Measurements from ENCODE around the gene SUFU.

Gene SUFU

DNA sequence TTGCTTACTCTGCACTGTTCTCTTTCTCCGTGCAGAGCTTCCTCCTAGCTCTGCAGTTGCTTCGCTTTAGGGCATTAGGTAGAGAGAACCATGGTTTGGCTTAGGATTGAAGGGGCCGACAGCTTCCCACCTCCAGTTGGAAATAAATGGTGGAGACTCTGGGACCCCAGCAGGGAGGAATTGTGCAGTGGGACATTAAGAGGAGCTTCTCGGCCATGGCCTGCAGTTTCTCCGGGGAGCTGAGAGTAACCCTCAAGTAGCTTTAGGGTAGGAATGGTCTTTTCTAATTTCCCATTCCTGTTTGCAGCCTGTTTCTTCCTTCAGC is 1.2 kb downstream of the SUFU start:
- TF ChIP-seq, protein P1, sequence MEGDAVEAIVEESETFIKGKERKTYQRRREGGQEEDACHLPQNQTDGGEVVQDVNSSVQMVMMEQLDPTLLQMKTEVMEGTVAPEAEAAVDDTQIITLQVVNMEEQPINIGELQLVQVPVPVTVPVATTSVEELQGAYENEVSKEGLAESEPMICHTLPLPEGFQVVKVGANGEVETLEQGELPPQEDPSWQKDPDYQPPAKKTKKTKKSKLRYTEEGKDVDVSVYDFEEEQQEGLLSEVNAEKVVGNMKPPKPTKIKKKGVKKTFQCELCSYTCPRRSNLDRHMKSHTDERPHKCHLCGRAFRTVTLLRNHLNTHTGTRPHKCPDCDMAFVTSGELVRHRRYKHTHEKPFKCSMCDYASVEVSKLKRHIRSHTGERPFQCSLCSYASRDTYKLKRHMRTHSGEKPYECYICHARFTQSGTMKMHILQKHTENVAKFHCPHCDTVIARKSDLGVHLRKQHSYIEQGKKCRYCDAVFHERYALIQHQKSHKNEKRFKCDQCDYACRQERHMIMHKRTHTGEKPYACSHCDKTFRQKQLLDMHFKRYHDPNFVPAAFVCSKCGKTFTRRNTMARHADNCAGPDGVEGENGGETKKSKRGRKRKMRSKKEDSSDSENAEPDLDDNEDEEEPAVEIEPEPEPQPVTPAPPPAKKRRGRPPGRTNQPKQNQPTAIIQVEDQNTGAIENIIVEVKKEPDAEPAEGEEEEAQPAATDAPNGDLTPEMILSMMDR (IDR thresholded peaks at IDR 0.05) = no peak
- no peak for DNase-seq (ENCODE audit: low spot score)
- H3K27ac ChIP-seq = peak overlapping the region; percentile 64 to 91
- H3K4me3 ChIP-seq = peak overlapping the region; percentile 89

DNA sequence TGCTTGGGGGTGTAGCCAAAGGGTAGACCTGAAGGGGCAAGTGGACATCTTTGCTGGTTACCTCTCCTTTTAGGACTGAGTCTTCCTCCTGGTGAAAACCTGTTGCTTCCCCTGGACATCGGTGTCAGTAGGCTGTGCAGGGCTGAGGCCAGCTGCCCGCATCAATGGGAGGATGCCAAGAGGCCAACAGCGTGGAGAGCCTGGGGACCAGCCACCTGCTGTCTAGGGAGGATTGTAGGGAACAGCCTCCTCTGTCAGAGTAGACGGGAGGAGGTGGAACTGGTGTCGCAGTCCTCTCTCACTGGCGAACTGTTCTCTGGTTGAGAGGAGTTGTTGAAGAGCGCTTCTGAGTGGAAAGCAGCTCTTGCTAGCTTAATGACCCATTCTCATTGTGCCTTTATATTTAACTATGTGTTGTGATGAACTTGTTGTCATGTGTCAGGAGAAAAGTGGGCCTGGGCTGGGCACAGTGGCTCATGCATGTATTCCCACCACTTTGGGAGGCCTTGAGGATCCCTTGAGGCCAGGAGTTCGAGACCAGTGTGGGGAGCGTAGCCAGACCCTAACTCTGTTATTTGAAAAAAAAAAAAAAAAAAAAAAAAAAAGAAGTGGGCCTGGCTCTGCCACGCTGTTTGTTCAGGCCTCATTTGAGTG is 1.8 kb downstream of the SUFU start:
- H3K4me3 ChIP-seq = peak overlapping the region; percentile 89
- peak; percentile 79 for DNase-seq (ENCODE audit: low spot score)
- peak overlapping the region in 1 of 2 donors; percentile 91 for H3K27ac ChIP-seq
- TF ChIP-seq, protein P1 (IDR thresholded peaks at IDR 0.05) = no peak

DNA sequence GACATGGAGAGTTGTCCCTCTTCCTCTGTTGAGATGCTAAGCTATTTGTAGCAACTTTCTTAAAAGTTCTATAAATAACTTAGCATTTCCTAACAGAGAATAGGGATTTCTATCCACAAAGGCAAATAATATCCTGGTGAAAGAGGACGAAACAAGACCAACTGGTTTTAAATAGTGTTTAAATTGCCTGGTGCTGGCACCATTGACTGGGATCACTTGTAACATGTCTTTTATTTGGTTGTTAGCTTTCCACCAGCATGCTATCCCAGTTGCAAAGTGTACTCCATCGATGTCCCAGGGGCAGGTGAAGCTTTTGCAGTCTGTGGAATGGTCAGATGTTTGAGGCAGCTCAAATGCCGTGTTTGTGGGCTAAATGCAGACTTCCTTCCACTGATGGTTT is 3.7 kb downstream of the SUFU start:
- H3K27ac ChIP-seq = peak overlapping the region in 1 of 2 donors; percentile 42
- H3K4me3 ChIP-seq = no peak overlapping the region
- no peak for DNase-seq (ENCODE audit: low spot score)
- TF ChIP-seq, protein P1 (IDR thresholded peaks at IDR 0.05) = no peak

DNA sequence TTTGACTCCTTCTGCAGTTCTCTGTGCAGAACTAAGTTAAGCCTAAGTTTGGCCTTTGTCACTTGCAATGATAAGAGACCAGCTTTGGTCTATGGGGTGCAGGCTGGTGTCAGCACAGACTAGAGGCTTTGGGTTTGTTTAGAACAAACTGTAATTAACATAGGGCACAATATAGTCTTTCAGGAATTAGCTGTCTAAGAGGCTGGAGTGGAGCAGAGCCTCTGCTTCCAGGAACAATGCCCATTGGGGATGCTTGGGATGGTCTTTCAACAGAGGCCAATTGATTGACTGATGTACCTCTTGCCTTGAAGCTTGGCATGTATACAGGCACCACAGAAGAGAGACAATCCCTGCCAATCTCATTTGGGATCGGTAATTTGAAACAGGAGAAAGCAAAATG is 4.7 kb downstream of the SUFU start:
- DNase-seq (ENCODE audit: low spot score) = no peak
- H3K4me3 ChIP-seq = no peak overlapping the region
- H3K27ac ChIP-seq = no peak overlapping the region
- TF ChIP-seq, protein P1 (IDR thresholded peaks at IDR 0.05) = no peak

DNA sequence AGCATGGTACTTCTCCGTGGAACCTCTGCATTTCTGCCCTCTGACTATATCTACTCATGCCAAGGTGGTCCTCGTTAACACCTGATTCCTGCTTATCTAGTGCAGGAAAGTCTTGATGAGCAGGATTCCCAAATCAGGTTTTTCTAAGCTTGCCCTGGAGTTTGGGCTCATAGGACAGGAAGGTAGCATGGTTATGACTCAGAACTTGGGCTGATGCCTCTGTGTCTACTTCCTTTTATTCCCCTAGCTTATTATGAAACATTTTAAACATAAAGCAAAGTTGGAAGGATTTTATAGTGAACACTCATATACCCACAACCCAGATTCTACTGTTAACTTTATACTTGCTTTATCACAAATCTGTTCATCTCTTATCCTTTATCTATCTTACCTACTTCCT is 5.6 kb downstream of the SUFU start:
- Histone ChIP-seq H3K4me3 (no peak overlapping the region), H3K27ac (peak overlapping the region in 1 of 2 donors; percentile 33)
- DNase-seq (ENCODE audit: low spot score) = no peak
- TF ChIP-seq, protein P1 (IDR thresholded peaks at IDR 0.05) = no peak

DNA sequence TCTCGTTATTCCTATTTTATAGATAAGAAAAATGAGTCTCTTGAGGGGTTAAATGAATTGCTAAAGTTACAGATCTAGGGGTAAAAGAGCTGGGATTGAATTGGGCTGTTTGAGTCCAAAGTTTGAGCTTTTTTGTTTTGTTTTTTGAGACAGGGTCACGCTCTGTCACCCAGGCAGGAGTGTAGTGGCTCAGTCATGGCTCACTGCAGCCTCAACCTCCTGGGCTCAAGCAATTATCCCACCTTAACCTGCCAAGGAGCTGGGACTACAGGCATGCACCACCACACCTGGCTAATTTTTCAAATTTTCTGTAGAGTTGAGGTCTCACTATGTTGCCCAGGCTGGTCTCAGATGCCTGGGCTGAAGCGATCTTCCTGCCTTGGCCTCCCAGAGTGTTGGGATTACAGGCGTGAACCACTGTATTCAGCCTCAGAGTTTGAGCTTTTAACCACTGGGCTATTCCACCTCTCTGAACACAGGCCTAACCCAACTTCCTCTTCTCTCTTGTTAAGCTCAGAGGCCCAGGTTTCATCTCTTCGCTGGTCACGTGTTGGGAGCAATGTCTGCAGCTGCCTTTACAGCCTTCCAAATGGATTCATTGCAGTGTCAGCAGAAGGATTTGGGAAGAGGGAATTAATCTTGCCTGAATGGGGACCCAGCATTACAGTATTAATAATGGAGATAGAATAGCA is 8.0 kb downstream of the SUFU start:
- Histone ChIP-seq H3K4me3 (no peak overlapping the region), H3K27ac (no peak overlapping the region)
- no peak for DNase-seq (ENCODE audit: low spot score)
- TF ChIP-seq, protein P1 (IDR thresholded peaks at IDR 0.05) = no peak
